HPDE6-E6E7 (cell line): ENCODE results near the gene CXorf66.
"Not testable (repeated sequence)": the region's sequence is repeated elsewhere in the genome, so short reads cannot be mapped to it uniquely, and the experiment has no call there.

ENCODE experiments used
- DNase-seq: peaks from one replicate; pipeline ENCODE4 v3.0.0; 2011; ENCODE audit warnings: missing footprints; ENCODE audit errors: extremely low spot score

CXorf66 gene

DNA sequence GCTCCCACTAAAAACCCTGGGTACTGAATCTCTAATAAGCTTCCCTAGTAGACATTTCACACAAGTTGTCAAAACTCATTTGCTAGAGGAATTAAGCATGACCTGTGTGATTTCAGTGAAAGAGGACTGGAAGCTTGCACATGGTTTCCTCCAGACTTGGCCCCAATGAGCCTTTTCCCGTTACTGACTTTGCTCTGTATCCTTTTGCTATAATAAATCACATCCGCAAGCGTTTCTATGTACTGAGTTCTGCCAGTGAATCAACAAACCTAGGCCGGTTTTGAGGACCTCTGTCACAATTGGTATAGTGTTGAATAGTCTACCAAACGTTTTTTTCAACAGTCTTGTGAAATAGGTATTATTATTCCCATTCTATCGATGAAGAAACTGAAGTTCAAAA, 40.6 kb downstream of the CXorf66 start:
- no peak for DNase-seq

DNA sequence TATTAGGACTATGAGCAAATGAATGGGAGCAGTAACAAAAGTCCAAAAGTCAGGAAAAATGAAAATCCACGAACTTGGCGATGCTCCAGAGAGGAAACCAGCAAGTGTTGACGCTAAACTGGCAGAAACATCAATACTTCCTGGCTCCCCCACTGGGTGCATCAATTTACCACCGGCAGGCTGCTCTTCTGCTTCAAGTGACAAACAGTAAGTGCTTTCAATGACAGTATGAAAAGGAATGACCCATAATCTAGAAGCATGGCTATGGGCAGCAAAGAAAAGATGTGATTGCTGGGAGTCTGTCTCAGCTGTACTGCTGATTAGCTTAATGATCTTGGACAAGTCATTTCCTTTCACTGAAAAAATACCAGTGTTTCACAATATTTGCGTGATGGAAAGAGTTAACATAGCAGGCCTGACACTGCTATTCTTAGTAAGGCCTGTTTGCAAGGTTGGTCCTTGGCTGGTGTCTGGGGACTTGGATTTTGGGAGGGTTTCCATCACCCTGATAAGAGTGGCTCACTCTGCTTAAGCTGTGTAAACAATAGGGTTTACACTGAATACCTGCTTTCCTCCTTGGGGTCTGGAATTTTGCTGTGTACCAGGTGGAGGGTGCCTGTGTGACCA, 41.1 kb downstream of the CXorf66 start:
- no peak for DNase-seq

DNA sequence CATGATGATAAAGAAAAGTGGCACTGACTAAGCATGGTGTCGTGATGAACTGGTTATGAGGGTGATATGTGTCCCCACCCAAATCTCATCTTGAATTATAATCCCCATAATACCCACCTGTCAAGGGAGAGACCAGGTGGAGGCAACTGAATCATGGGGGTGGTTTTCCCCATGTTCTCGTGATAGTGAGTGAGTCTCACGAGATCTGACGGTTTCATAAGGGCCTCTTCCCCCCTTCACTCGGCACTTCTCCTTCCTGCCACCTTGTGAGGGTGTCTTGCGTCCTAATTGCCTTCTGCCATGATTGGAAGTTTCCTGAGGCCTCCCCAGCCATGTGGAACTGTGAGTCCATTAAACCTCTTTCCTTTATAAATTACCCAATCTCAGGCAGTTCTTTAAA, 44.2 kb downstream of the CXorf66 start:
- DNase-seq, result not testable (repeated sequence)

DNA sequence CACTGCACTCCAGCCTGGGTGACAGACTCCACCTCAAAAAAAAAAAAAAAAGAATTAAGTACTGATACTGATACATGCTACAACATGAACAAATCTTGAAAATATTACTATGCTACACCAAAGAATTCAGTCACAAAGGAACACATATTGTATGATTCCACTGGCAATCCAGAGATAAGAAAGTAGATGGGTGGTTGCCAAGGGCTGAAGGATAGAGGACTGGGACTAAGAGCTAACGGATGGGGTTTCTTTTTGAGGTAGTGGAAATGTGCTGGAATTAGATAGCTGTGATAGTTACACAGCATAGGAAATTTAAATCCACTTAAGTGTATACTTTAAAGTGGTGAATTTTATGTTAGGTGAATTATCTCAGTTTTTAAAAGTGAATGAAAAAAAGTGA, 45.0 kb downstream of the CXorf66 start:
- DNase-seq, result no peak

DNA sequence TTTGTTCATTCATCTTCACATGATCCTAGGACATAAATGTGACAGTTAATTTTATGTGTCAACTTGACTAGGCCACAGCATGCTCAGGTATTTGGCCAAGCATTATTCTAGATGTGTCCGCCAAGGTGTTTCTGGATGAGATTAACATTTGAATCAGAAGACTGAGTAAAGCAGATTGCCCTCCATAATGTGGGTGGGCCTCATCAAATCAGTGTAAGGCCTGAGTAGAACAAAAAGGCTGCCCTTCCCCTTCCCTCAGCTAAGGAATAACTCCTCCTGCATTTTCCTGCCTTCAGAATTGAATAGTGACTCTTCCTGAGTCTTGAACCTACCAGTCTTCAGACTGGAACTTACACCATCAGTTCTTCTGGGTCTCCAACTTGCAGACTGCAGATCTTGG, 50.9 kb downstream of the CXorf66 start:
- DNase-seq, result no peak

DNA sequence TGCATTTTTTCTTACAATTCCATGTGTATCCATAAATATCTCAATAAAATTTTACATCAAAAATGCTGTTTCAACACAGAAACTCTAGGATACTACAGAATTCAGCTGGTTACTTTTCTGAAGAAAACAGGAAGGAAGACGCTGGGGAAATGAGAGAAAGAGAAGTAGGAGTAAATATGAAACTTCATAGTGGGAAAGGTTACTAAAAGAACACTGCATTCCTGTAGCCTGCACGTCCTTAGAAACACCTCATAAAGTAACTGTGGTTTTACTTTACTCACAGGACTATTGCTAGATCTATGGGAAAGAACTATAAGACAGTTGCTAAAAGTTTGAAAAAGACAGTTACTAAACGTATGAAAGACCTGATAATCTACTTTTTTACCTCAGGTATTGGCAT, 55.6 kb downstream of the CXorf66 start:
- DNase-seq, result no peak

DNA sequence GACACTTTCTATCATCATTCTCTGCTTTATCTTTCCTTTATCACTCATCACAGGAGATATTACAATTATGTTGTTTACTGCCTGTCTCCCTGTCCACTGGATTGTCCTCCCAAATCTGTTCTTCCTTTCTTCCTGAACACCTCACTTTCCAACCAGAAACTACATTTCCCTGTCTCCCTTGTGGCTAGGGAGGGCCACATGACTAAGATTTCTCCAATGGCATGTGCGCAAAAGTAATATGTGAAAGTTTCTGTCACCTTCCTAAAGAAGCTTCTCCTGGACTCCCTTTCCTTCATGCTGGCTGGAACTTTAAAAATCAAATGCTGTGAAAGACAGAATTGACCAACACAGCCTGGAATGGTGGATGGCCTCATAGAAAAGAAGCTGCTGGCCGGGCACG, 58.2 kb downstream of the CXorf66 start:
- no peak for DNase-seq

DNA sequence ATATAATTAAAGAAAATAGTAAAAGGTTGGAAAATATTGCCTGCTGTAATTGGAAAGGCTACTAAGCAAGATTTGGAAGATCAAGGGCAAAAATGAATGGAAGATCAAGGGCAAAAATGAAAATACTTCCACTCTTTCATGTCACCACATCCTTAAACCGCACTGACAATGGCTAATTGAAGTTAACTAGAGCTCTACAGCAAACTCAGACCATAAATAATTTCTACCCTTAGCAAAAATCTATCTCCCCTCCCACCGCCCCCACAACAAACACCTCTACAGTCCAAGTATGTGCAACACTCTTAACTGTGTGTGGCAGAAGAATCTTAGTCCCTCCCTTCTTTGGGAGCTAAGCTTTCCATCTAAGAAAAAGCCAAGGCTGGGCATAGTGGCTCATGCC, 59.6 kb downstream of the CXorf66 start:
- DNase-seq, result no peak
